ENCODE data around the gene ZFP36L2.

- TF ChIP-seq GATA2 (IDR thresholded peaks at IDR 0.05; ENCODE audit: low read depth, low read length) (no peak), GATA3 (IDR thresholded peaks at IDR 0.05; ENCODE audit: low read depth, low read length) (no peak)
Observed at GRCh38 chr2:43219383-43220228, 6.8 kb downstream of the ZFP36L2 start.

All from SH-SY5Y (cell line).